ENCODE data around the gene MOB2. TPM values are rescaled to one million over a fixed set of nuclear protein-coding genes. Genes with fewer than 3 reads are reported as not detected.

The MOB2 gene
- total and polyA plus RNA-seq, 4 donors: 31.6 to 45.2 (median 36.4) TPM

DNA sequence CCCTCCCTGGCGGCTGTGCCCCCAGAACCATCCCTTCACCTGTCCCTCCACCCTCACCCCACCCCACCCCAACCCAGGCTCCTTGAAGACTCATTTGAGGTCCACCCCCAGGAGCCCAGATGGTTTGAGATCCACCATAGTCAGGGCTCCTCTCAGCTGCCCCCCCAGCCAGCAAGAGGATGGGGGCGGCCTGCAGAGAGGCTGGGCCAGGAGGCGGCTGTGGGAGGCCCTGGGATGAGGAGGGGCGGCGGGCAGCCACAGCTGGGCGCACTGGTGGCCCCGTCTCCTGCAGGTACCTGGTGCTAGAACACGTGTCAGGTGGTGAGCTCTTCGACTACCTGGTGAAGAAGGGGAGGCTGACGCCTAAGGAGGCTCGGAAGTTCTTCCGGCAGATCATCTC, 46.1 kb downstream of the MOB2 start:
- no peak for ATAC-seq (ENCODE audit: insufficient read depth, low FRiP score)

DNA sequence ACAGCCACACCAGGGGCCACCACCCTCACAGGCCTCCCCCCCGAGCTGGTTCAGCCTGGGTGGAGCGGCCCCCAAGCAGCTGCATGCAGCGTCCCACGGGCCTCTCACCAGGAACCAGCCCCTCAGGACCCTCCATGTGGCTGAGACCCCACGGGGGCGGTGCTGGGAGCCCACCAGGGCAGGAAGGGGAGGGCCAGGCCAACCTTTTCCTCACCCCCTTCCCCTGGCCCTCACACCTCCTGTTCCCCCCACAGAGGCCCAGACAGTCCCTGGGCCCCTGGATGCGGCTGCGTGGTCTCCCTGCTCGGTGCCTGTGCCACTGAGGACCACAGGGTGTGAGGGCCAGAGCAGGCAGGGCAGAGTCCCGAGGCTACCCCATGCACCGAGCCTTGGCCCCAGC, 46.5 kb downstream of the MOB2 start:
- no peak overlapping the region for H3K27ac ChIP-seq (ENCODE audit: low read depth in 1 of 2, low read length in 1 of 2)
- H3K4me1 ChIP-seq (ENCODE audit: control insufficient read depth in 5 of 5, insufficient read depth in 5 of 5, low read length in 5 of 5): peaks cover 0 to 28% (median 2%) of the 10 kb centered on the region in 5 donors
- ATAC-seq (ENCODE audit: insufficient read depth, low FRiP score) (no peak), DNase-seq (no peak)
- H3K27me3 ChIP-seq (ENCODE audit: control insufficient read depth in 3 of 3, insufficient read depth in 3 of 3, low read length in 2 of 3): peaks cover 0 to 7% (median 0%) of the 10 kb centered on the region in 3 donors
- no peak overlapping the region for H3K4me3 ChIP-seq
- H3K36me3 ChIP-seq (ENCODE audit: control insufficient read depth in 4 of 4, insufficient read depth in 4 of 4, low read length in 4 of 4): no peaks in the 10 kb centered on the region
- TF ChIP-seq, protein P1, sequence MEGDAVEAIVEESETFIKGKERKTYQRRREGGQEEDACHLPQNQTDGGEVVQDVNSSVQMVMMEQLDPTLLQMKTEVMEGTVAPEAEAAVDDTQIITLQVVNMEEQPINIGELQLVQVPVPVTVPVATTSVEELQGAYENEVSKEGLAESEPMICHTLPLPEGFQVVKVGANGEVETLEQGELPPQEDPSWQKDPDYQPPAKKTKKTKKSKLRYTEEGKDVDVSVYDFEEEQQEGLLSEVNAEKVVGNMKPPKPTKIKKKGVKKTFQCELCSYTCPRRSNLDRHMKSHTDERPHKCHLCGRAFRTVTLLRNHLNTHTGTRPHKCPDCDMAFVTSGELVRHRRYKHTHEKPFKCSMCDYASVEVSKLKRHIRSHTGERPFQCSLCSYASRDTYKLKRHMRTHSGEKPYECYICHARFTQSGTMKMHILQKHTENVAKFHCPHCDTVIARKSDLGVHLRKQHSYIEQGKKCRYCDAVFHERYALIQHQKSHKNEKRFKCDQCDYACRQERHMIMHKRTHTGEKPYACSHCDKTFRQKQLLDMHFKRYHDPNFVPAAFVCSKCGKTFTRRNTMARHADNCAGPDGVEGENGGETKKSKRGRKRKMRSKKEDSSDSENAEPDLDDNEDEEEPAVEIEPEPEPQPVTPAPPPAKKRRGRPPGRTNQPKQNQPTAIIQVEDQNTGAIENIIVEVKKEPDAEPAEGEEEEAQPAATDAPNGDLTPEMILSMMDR (IDR thresholded peaks at IDR 0.05; ENCODE audit: control extremely low read depth, extremely low read depth): no peak
- WGBS, 2 donors: 73 to 86% methylated on average over 11 of the region's 11 CpGs
- no peaks in the 10 kb centered on the region for H3K9me3 ChIP-seq (ENCODE audit: control insufficient read depth in 4 of 4, insufficient read depth in 3 of 4, low read length in 3 of 4)
- H3K9ac ChIP-seq (ENCODE audit: insufficient read depth in 1 of 2, low read length in 2 of 2): no peak overlapping the region

More for the DNA sequence above, 46.1 kb downstream of the MOB2 start:
- H3K36me3 ChIP-seq (ENCODE audit: control insufficient read depth in 4 of 4, insufficient read depth in 4 of 4, low read length in 4 of 4): no peaks in the 10 kb centered on the region
- H3K27me3 ChIP-seq (ENCODE audit: control insufficient read depth in 3 of 3, insufficient read depth in 3 of 3, low read length in 2 of 3): peaks cover 0 to 7% (median 0%) of the 10 kb centered on the region in 3 donors
- H3K4me3 ChIP-seq: no peak overlapping the region
- TF ChIP-seq, protein P1 (IDR thresholded peaks at IDR 0.05; ENCODE audit: control extremely low read depth, extremely low read depth): no peak
- H3K4me1 ChIP-seq (ENCODE audit: control insufficient read depth in 5 of 5, insufficient read depth in 5 of 5, low read length in 5 of 5): peaks cover 0 to 28% (median 2%) of the 10 kb centered on the region in 5 donors
- no peak overlapping the region for H3K9ac ChIP-seq (ENCODE audit: insufficient read depth in 1 of 2, low read length in 2 of 2)
- no peak for DNase-seq
- 84 to 87% methylated on average over 12 of the region's 12 CpGs for WGBS, 2 donors
- H3K9me3 ChIP-seq (ENCODE audit: control insufficient read depth in 4 of 4, insufficient read depth in 3 of 4, low read length in 3 of 4): no peaks in the 10 kb centered on the region
- H3K27ac ChIP-seq (ENCODE audit: low read depth in 1 of 2, low read length in 1 of 2): no peak overlapping the region

DNA sequence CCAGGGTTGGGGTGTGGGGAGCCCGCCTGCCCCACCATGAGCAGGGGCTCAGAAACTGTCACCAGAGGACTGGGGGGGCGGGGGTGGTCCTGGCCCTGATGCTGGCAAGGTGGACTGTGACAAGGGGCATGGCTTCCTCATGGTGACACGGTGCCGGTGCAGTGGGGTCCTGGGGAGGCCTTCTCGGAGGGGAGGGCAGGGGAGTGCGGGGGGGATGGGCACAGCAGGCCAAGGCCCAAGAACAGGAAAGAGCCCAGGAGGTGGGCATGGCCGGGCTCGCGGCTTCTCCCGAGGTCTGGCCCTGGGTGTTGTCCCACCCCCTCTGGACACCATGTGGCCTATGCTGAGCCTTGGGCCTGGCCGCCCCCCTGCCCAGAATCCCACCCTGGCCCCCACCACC, 47.2 kb downstream of the MOB2 start:
- TF ChIP-seq, protein P1 (IDR thresholded peaks at IDR 0.05; ENCODE audit: control extremely low read depth, extremely low read depth): no peak
- Histone ChIP-seq H3K27me3 (ENCODE audit: control insufficient read depth in 3 of 3, insufficient read depth in 3 of 3, low read length in 2 of 3) (peaks cover 0 to 7% (median 0%) of the 10 kb centered on the region in 3 donors), H3K27ac (ENCODE audit: low read depth in 1 of 2, low read length in 1 of 2) (no peak overlapping the region), H3K9ac (ENCODE audit: insufficient read depth in 1 of 2, low read length in 2 of 2) (no peak overlapping the region), H3K4me1 (ENCODE audit: control insufficient read depth in 5 of 5, insufficient read depth in 5 of 5, low read length in 5 of 5) (peaks cover 0 to 28% (median 2%) of the 10 kb centered on the region in 5 donors), H3K4me3 (no peak overlapping the region), H3K9me3 (ENCODE audit: control insufficient read depth in 4 of 4, insufficient read depth in 3 of 4, low read length in 3 of 4) (no peaks in the 10 kb centered on the region), H3K36me3 (ENCODE audit: control insufficient read depth in 4 of 4, insufficient read depth in 4 of 4, low read length in 4 of 4) (no peaks in the 10 kb centered on the region)
- no peak for DNase-seq
- ATAC-seq (ENCODE audit: insufficient read depth, low FRiP score): no peak
- 65 to 76% methylated on average over 11 of the region's 11 CpGs for WGBS, 2 donors

DNA sequence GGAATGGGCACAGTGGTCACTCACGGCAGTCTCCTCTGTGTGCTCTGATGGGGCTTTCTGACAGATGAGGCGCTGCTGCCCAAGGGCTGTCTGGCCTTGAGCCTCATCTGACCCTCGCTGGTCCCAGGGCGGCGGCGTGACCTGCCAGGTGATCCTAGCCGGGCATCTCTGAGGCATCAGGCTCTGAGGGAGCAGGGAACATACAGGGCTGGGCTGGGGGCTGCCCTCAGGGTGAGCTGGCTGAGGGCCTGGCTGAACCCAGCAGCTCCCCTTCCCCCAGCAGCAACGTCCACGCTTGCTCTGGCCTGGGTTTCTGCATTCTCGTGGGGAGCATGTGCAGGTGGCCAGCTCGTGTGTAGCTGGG, 47.6 kb downstream of the MOB2 start:
- peaks cover 0 to 2% (median 0%) of the 10 kb centered on the region in 4 donors for H3K9me3 ChIP-seq (ENCODE audit: control insufficient read depth in 4 of 4, insufficient read depth in 3 of 4, low read length in 3 of 4)
- H3K36me3 ChIP-seq (ENCODE audit: control insufficient read depth in 4 of 4, insufficient read depth in 4 of 4, low read length in 4 of 4): no peaks in the 10 kb centered on the region
- H3K4me3 ChIP-seq: no peak overlapping the region
- ATAC-seq (ENCODE audit: insufficient read depth, low FRiP score): no peak
- peaks cover 0 to 28% (median 2%) of the 10 kb centered on the region in 5 donors for H3K4me1 ChIP-seq (ENCODE audit: control insufficient read depth in 5 of 5, insufficient read depth in 5 of 5, low read length in 5 of 5)
- H3K27ac ChIP-seq (ENCODE audit: low read depth in 1 of 2, low read length in 1 of 2): no peak overlapping the region
- peaks cover 0 to 7% (median 0%) of the 10 kb centered on the region in 3 donors for H3K27me3 ChIP-seq (ENCODE audit: control insufficient read depth in 3 of 3, insufficient read depth in 3 of 3, low read length in 2 of 3)
- WGBS, 2 donors: 69 to 74% methylated on average over 11 of the region's 11 CpGs
- DNase-seq: no peak
- no peak overlapping the region for H3K9ac ChIP-seq (ENCODE audit: insufficient read depth in 1 of 2, low read length in 2 of 2)
- TF ChIP-seq, protein P1 (IDR thresholded peaks at IDR 0.05; ENCODE audit: control extremely low read depth, extremely low read depth): no peak
